RWPE1 (cell line): Measurements from ENCODE around the gene EARS2.
A peak's percentile ranks its signal among the peaks of the same experiment; 100 is the strongest.
"Not testable (repeated sequence)": the region's sequence is repeated elsewhere in the genome, so short reads cannot be mapped to it uniquely, and the experiment has no call there.

Source experiments
- CTCF ChIA-PET: fragments of 350-600 bp; sonication (Branson Sonifier 250); formaldehyde crosslinking; extraction: SDS; loops from one replicate; lab custom pipeline; 2021; lab: Yijun Ruan, JAX
- POLR2A ChIA-PET: fragments of 400-600 bp; formaldehyde crosslinking; extraction: SDS; loops from one replicate; lab custom pipeline; 2020; ENCODE audit warnings: antibody characterized with exemption; ENCODE audit not compliant: low non-redundant PET; lab: Yijun Ruan, JAX
- DNase-seq: peaks from one replicate; pipeline ENCODE4 v3.0.0; 2012; ENCODE audit warnings: low spot score
- H3K27ac ChIP-seq: fragments of 450-650 bp; 2 replicates; pipeline ENCODE4 v1.5.1; 2017
- CTCF ChIP-seq: fragments of 450-650 bp; conservative IDR thresholded peaks from 2 replicates; pipeline ENCODE4 v1.5.1; 2017; ENCODE audit warnings: low read depth, mild to moderate bottlenecking

Gene EARS2

GRCh38 chr16:23561586-23561985, 4.4 kb upstream of the EARS2 start:
- no peak overlapping the region for H3K27ac ChIP-seq
- CTCF ChIA-PET = no interaction called here
- DNase-seq = no peak
- no peak for TF ChIP-seq CTCF
- POLR2A ChIA-PET = no interaction called here

DNA sequence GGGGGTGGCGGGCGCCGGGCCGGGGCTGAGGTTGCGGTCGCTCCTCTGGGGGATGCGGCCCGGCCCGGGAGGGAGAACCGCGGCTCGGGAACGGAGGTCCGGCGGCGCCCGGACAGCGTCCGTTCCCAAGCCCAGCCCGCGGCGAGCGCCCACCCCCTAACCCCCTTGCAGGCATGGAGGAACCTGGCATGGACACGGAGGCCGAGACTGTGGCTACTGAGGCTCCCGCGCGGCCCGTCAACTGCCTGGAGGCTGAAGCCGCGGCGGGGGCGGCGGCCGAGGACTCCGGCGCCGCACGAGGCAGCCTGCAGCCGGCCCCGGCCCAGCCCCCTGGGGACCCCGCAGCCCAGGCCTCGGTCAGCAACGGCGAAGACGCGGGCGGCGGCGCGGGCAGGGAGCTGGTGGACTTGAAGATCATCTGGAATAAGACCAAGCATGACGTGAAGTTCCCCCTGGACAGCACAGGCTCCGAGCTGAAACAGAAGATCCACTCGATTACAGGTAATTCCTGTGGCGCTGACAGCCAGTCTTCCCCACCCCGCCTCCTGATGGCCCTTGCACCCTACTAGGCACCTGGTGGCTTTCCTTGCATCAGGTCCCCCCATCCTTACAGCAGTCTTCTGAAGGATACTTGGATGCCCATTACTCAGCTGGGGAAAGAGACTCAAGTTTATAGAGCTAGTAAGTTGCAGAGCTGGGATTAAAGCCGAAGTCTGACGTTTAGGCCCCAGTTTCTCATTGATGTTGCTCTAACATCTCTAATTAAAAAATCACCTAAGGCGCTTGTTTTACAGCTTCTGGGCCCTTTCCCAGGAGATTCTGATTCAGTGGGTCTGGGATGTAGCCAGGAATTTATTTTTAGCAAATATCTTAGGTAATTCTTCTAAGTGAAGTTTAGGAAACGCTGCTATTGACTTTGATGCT, 891 bp upstream of the EARS2 start:
- H3K27ac ChIP-seq = peak overlapping the region; percentile 90

GRCh38 chr16:23554536-23554935, 2.6 kb downstream of the EARS2 start:
- TF ChIP-seq CTCF = no peak
- POLR2A ChIA-PET = no interaction called here
- no peak for DNase-seq
- CTCF ChIA-PET = interaction anchor here (0.7 to 0.9 kb wide), 2 partner anchors 10 to 75 kb away, joined by 3 read pairs; no protein-coding TSS in a partner anchor
- H3K27ac ChIP-seq = no peak overlapping the region

More for the DNA sequence above, 891 bp upstream of the EARS2 start:
- peak; percentile 29 for DNase-seq
- ChIA-PET CTCF (interaction anchor here (0.8 to 1.6 kb wide), 3 partner anchors 39 to 57 kb away, joined by 3 to 5 read pairs (median 4); no protein-coding TSS in a partner anchor), POLR2A (no interaction called here)
- no peak for TF ChIP-seq CTCF

DNA sequence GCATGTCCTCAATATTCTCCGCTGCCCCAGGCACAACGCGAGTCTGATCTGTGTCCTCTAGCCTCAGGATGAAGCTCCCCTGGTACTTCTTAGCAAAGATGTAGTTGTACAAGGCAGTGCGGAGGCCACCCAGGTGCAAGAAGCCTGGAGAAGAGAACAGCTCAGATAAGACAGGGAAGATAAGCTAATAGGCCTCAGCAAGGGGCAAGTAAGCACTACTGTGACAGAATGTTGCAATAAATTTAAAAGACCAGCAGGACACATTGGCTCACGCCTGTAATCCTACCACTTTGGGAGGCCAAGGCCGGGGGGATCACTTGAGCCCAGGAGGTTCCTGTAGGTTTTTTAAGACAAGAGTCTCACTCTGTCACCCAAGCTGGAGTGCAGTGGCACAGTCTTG, 5.0 kb downstream of the EARS2 start:
- ChIA-PET POLR2A (interaction anchor here (0.6 kb wide), 1 partner anchor 37 kb away, joined by 3 read pairs; no protein-coding TSS in a partner anchor), CTCF (interaction anchor here (0.7 to 1.0 kb wide), 2 partner anchors 14 to 116 kb away, joined by 3 to 5 read pairs; no protein-coding TSS in a partner anchor)
- no peak for TF ChIP-seq CTCF
- DNase-seq = no peak
- H3K27ac ChIP-seq = no peak overlapping the region

DNA sequence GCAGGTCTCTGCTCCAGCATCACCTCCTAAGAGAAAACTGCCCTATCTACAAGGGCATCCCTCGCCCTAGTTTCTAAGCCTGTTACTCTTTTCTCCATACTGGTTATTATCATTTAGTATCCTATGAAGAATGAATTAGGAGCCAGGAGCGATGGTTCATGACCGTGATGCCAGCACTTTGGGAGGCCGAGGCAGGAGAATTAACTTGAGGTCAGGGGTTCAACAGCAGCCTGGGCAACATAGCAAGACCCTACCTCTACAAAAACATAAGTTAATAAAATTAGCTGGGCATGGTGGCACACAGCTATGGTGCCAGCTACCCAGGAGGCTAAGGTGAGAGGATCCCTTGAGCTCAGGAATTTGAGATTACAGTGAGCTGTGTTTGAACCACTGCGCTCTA, 7.2 kb downstream of the EARS2 start:
- POLR2A ChIA-PET = interaction anchor here (0.5 kb wide), 1 partner anchor 39 kb away, joined by 3 read pairs; no protein-coding TSS in a partner anchor
- no peak for TF ChIP-seq CTCF
- CTCF ChIA-PET = no interaction called here
- H3K27ac ChIP-seq = no peak overlapping the region
- no peak for DNase-seq

- ChIA-PET POLR2A (no interaction called here), CTCF (interaction anchor here (0.7 to 0.8 kb wide), 2 partner anchors 10 to 135 kb away, joined by 3 to 8 read pairs; no protein-coding TSS in a partner anchor)
- TF ChIP-seq CTCF = no peak
- no peak for DNase-seq
- H3K27ac ChIP-seq = no peak overlapping the region
These were observed 12.7 kb downstream of the EARS2 start for GRCh38 chr16:23544436-23544835.

GRCh38 chr16:23540817-23541178, 16.4 kb downstream of the EARS2 start:
- POLR2A ChIA-PET, H3K27ac ChIP-seq, DNase-seq: not testable (repeated sequence)
- CTCF ChIA-PET = interaction anchor here (0.6 kb wide), 1 partner anchor 15 kb away, joined by 3 read pairs; no protein-coding TSS in a partner anchor
